K562 (cell line): ENCODE data around the gene NOLC1. TPM values are rescaled to one million over a fixed set of nuclear protein-coding genes. Genes with fewer than 3 reads are reported as not detected.
A peak's percentile ranks its signal among the peaks of the same experiment; 100 is the strongest.

Experiments
- ADNP ChIP-seq: fragments of 200-800 bp; sonication (Bioruptor generic); IDR thresholded peaks from 2 replicates; pipeline ENCODE4 v1.6.1; 2016; ENCODE audit warnings: missing genetic modification characterization, missing compliant biosample characterization
- ARHGAP35 ChIP-seq: fragments of 450-650 bp; IDR thresholded peaks from 2 replicates; pipeline ENCODE4 v1.6.1; 2018; ENCODE audit not compliant: partially characterized antibody
- ATF1 ChIP-seq, 2 experiments: fragments of 450-650 bp in 1 of 2; IDR thresholded peaks; 2 replicates each; pipeline ENCODE4 v1.6.1; 2016; ENCODE audit warnings: missing compliant biosample characterization in 1 of 2, missing genetic modification characterization in 1 of 2
- FOXA3 ChIP-seq, 2 experiments: fragments of 450-650 bp in 1 of 2; sonication (generic) in 1 of 2; formaldehyde crosslinking; IDR thresholded peaks in 1 of 2; conservative IDR thresholded peaks in 1 of 2; 2 replicates each; pipeline versions ENCODE4 v1.4.0 to v1.8.0; 2020 to 2022; ENCODE audit warnings: mild to moderate bottlenecking in 2 of 2, missing genetic modification reagents in 1 of 2
- HDAC3 ChIP-seq: fragments of 450-650 bp; IDR thresholded peaks from 2 replicates; pipeline ENCODE4 v1.6.1; 2018; ENCODE audit warnings: borderline replicate concordance, mild to moderate bottlenecking, moderate library complexity; ENCODE audit not compliant: partially characterized antibody
- KHSRP ChIP-seq: fragments of 450-650 bp; IDR thresholded peaks from 2 replicates; pipeline ENCODE4 v1.6.1; 2017
- MAFK ChIP-seq: IDR thresholded peaks from 2 replicates; pipeline ENCODE4 v1.6.1; 2011; ENCODE audit warnings: low read length, improper control_type of control experiment
- POLR2G ChIP-seq: fragments of 200-400 bp; formaldehyde crosslinking; IDR thresholded peaks from 2 replicates; pipeline ENCODE4 v1.6.1; 2017; ENCODE audit warnings: low read depth, mild to moderate bottlenecking, antibody characterized with exemption, low read length, moderate library complexity
- SAFB2 ChIP-seq: fragments of 200-400 bp; formaldehyde crosslinking; IDR thresholded peaks from 2 replicates; pipeline ENCODE4 v1.6.1; 2018; ENCODE audit warnings: borderline replicate concordance, low read length, low read depth, moderate library complexity; ENCODE audit not compliant: severe bottlenecking
- TFE3 ChIP-seq: fragments of 450-650 bp; formaldehyde crosslinking; IDR thresholded peaks from 2 replicates; pipeline ENCODE4 v1.4.0; 2020; ENCODE audit warnings: mild to moderate bottlenecking, mixed read lengths
- ZNF140 ChIP-seq: fragments of 250-450 bp; sonication (Bioruptor Pico); IDR thresholded peaks from 2 replicates; pipeline ENCODE4 v1.8.0; 2021; ENCODE audit warnings: moderate library complexity, mild to moderate bottlenecking, inconsistent platforms
- ZNF583 ChIP-seq: fragments of 250-450 bp; sonication (Bioruptor Pico); IDR thresholded peaks from 2 replicates; pipeline ENCODE4 v1.4.0; 2020
- polyA plus RNA-seq, 8 experiments: library from polyadenylated mRNA; depleted of rRNA in 4 of 8; stranded (reverse) in 5 of 8; unstranded in 3 of 8; fragments of >200 nt; fragmentation: Nextera tagmentation in 2 of 8; fragmentation: Illumina TruSeq in 1 of 8; extraction: Ambion mirVana in 2 of 8; extraction: Trizol in 1 of 8; gene quantifications; 2 replicates each; pipeline versions ENCODE4 v1.2.1 to v1.2.3, GENCODE V29; 2011 to 2014; ENCODE audit warnings: inconsistent platforms in 1 of 8, missing spikeins in 1 of 8
- total RNA-seq, 7 experiments: library from RNA; depleted of rRNA in 6 of 7; stranded (reverse); fragments of >200 nt in 6 of 7; fragmentation: Illumina TruSeq in 2 of 7; extraction: Trizol in 2 of 7; gene quantifications; 2 replicates each; pipeline versions ENCODE4 v1.2.1 to v1.2.3, GENCODE V29; 2011 to 2021; ENCODE audit warnings: low replicate concordance in 1 of 7
- TF ChIP-seq, protein P1 (sequence below): fragments of 450-650 bp; IDR thresholded peaks from 2 replicates; pipeline ENCODE4 v1.6.1; 2017; ENCODE audit warnings: antibody characterized with exemption, mild to moderate bottlenecking
- TF ChIP-seq, protein P2 (sequence below): fragments of 250-450 bp; sonication (Bioruptor Pico); IDR thresholded peaks from 2 replicates; pipeline ENCODE4 v1.5.0; 2021; ENCODE audit warnings: mild to moderate bottlenecking, moderate library complexity
- TF ChIP-seq, protein P3 (sequence below): fragments of 200-800 bp; sonication (Bioruptor generic); IDR thresholded peaks from 2 replicates; pipeline ENCODE4 v1.6.1; 2017; ENCODE audit warnings: missing genetic modification characterization, missing compliant biosample characterization

Gene NOLC1
- total and polyA plus RNA-seq, 9 of the 15 experiments (the other 6 are each of a cell fraction or from before 2014, with no cell fraction given), result 102 to 310 (median 165) TPM

GRCh38 chr10:102117391-102118159 is 34.6 kb upstream of the NOLC1 start (continued):
- TF ChIP-seq ADNP (tag) (no peak), TFE3 (no peak), MAFK (no peak), POLR2G (peak; percentile 37; the same call in 1 of the 2 replicates), ARHGAP35 (no peak), KHSRP (no peak), ZNF583 (CRISPR knock-in tag) (no peak), HDAC3 (no peak), ATF1 (CRISPR knock-in tag; IDR thresholded peaks at IDR 0.05) (no peak), ATF1 (tag; IDR thresholded peaks at IDR 0.05) (no peak), SAFB2 (no peak), FOXA3 (CRISPR knock-in tag; conservative IDR thresholded peaks at IDR 0.05 in 1 of 2, IDR thresholded peaks at IDR 0.05 in 1 of 2) (no peak), ZNF140 (CRISPR knock-in tag) (no peak)
- TF ChIP-seq, protein P1, sequence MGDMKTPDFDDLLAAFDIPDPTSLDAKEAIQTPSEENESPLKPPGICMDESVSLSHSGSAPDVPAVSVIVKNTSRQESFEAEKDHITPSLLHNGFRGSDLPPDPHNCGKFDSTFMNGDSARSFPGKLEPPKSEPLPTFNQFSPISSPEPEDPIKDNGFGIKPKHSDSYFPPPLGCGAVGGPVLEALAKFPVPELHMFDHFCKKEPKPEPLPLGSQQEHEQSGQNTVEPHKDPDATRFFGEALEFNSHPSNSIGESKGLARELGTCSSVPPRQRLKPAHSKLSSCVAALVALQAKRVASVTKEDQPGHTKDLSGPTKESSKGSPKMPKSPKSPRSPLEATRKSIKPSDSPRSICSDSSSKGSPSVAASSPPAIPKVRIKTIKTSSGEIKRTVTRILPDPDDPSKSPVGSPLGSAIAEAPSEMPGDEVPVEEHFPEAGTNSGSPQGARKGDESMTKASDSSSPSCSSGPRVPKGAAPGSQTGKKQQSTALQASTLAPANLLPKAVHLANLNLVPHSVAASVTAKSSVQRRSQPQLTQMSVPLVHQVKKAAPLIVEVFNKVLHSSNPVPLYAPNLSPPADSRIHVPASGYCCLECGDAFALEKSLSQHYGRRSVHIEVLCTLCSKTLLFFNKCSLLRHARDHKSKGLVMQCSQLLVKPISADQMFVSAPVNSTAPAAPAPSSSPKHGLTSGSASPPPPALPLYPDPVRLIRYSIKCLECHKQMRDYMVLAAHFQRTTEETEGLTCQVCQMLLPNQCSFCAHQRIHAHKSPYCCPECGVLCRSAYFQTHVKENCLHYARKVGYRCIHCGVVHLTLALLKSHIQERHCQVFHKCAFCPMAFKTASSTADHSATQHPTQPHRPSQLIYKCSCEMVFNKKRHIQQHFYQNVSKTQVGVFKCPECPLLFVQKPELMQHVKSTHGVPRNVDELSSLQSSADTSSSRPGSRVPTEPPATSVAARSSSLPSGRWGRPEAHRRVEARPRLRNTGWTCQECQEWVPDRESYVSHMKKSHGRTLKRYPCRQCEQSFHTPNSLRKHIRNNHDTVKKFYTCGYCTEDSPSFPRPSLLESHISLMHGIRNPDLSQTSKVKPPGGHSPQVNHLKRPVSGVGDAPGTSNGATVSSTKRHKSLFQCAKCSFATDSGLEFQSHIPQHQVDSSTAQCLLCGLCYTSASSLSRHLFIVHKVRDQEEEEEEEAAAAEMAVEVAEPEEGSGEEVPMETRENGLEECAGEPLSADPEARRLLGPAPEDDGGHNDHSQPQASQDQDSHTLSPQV, result 0 out of 2 replicates have a peak, but pooled peaks have one; percentile 57
- TF ChIP-seq, protein P2, sequence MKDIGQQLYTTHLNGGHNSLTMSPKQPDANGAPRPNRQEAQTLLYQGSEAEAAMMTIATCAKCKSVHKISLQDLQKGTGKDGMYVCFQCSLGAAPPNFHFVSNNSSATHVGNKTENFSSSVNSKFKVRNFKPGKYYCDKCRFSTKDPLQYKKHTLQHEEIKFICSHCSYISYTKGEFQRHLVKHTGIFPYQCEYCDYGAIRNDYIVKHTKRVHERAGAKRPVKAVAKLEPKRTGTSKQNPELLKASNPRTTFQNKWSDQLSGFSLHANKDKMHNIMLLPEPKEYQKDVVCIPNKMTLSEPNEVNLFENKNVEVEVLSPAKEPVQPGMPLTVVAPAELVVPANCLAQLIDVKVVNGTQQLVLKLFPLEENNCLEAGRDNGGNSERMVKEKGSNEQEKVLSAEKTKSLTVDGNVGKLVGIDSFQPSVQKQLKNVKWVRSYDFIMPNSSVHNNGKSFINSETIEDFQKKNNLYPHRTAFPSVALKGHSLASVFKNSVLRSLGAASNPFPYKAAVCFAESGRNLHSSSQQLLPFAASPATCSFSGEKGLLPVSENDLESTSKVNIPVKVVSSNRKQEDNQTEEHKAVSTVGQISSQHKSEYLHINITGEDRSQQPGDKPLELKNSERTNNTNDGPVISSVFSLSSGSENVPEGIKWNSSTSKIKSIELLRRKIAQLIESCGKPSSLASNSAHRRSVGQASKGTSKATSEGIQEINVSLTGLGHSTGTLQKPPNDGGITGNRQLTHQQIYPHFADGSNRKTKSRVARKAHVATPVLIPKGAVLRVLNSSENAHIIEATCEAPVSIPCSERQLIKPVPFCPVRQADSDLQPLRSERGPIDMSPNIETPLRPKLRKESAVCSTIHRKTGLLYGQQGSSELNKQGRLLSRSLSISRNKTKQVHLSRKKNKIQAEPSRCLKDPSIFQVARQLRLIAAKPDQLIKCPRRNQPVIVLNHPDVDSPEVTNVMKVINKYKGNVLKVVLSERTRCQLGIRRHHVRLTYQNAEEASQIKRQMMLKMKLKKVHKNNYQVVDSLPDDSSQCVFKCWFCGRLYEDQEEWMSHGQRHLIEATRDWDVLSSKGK, result no peak
- TF ChIP-seq, protein P3, sequence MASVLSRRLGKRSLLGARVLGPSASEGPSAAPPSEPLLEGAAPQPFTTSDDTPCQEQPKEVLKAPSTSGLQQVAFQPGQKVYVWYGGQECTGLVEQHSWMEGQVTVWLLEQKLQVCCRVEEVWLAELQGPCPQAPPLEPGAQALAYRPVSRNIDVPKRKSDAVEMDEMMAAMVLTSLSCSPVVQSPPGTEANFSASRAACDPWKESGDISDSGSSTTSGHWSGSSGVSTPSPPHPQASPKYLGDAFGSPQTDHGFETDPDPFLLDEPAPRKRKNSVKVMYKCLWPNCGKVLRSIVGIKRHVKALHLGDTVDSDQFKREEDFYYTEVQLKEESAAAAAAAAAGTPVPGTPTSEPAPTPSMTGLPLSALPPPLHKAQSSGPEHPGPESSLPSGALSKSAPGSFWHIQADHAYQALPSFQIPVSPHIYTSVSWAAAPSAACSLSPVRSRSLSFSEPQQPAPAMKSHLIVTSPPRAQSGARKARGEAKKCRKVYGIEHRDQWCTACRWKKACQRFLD (CRISPR knock-in tag), result no peak
